ENCODE measurements around the gene KIAA0513.

- TF ChIP-seq POLR2AphosphoS5 (IDR thresholded peaks at IDR 0.05; ENCODE audit: low read depth, low read length) (no peak), REST (IDR thresholded peaks at IDR 0.05; ENCODE audit: low read depth) (no peak), ELF1 (IDR thresholded peaks at IDR 0.05; ENCODE audit: borderline replicate concordance, low read depth) (no peak), CTCF (IDR thresholded peaks at IDR 0.05 in 2 of 3, conservative IDR thresholded peaks at IDR 0.05 in 1 of 3; ENCODE audit: borderline replicate concordance in 1 of 3, insufficient read depth in 1 of 3, low read depth in 2 of 3, low read length in 2 of 3) (no peak), CEBPB (IDR thresholded peaks at IDR 0.05; ENCODE audit: low read depth) (no peak)
These were observed 97.2 kb downstream of the KIAA0513 start for GRCh38 chr16:85124636-85125346.
